K562 (cell line): ENCODE data around the gene IGDCC3. TPM values are rescaled to one million over a fixed set of nuclear protein-coding genes. Genes with fewer than 3 reads are reported as not detected.
A peak's percentile ranks its signal among the peaks of the same experiment; 100 is the strongest.

Experiments
- ATF1 ChIP-seq, 2 experiments: fragments of 450-650 bp in 1 of 2; IDR thresholded peaks; 2 replicates each; pipeline ENCODE4 v1.6.1; 2016; ENCODE audit warnings: missing compliant biosample characterization in 1 of 2, missing genetic modification characterization in 1 of 2
- CBX3 ChIP-seq, 2 experiments: IDR thresholded peaks; 1 replicate in 1 of 2; 2 replicates in 1 of 2; pipeline ENCODE4 v1.6.1; 2012; ENCODE audit warnings: inconsistent platforms in 2 of 2, low read length in 2 of 2, borderline replicate concordance in 1 of 2, control low read depth in 1 of 2
- ETS2 ChIP-seq: IDR thresholded peaks from 2 replicates; pipeline ENCODE4 v1.6.1; 2016; ENCODE audit warnings: borderline replicate concordance, missing genetic modification characterization, mild to moderate bottlenecking, moderate library complexity, missing compliant biosample characterization; ENCODE audit not compliant: poor library complexity, severe bottlenecking
- HOXB6 ChIP-seq: fragments of 250-450 bp; sonication (Bioruptor Pico); IDR thresholded peaks from 2 replicates; pipeline ENCODE4 v1.5.1; 2022; ENCODE audit warnings: mild to moderate bottlenecking, borderline replicate concordance
- KAT8 ChIP-seq: fragments of 450-650 bp; IDR thresholded peaks from 2 replicates; pipeline ENCODE4 v1.6.1; 2016; ENCODE audit warnings: low read depth, mild to moderate bottlenecking
- MCM7 ChIP-seq, 2 experiments: fragments of 450-650 bp; IDR thresholded peaks; 2 replicates each; pipeline ENCODE4 v1.6.1; 2016 to 2018
- NFATC3 ChIP-seq: fragments of 450-650 bp; IDR thresholded peaks from 2 replicates; pipeline ENCODE4 v1.6.1; 2017; ENCODE audit warnings: mild to moderate bottlenecking
- NR2C1 ChIP-seq, 2 experiments: fragments of 450-650 bp; IDR thresholded peaks; 2 replicates each; pipeline ENCODE4 v1.6.1; 2017; ENCODE audit warnings: mild to moderate bottlenecking in 2 of 2, antibody characterized with exemption in 1 of 2, inconsistent platforms in 1 of 2, missing compliant biosample characterization in 1 of 2, missing genetic modification characterization in 1 of 2
- POLR2AphosphoS5 ChIP-seq: IDR thresholded peaks from 2 replicates; pipeline ENCODE4 v1.6.1; 2011; ENCODE audit warnings: mild to moderate bottlenecking, low read depth, low read length, moderate library complexity; ENCODE audit not compliant: control insufficient read depth, insufficient read depth
- RBM39 ChIP-seq: fragments of 200-400 bp; formaldehyde crosslinking; optimal IDR thresholded peaks from 2 replicates; pipeline ENCODE3; 2018; ENCODE audit warnings: low read depth, low read length
- RUNX1 ChIP-seq: sonication (generic); IDR thresholded peaks from 2 replicates; pipeline ENCODE4 v1.6.1; 2016; ENCODE audit warnings: antibody characterized with exemption, low read depth
- SAP30 ChIP-seq: fragments of 200-600 bp; sonication (generic); IDR thresholded peaks from 2 replicates; pipeline ENCODE4 v1.6.1; 2012; ENCODE audit warnings: borderline replicate concordance, low read depth, mild to moderate bottlenecking, moderate library complexity, low read length, control low read depth, inconsistent platforms; ENCODE audit not compliant: insufficient read depth, poor library complexity, severe bottlenecking
- SMAD4 ChIP-seq: fragments of 250-450 bp; sonication (Bioruptor Pico); conservative IDR thresholded peaks from 2 replicates; pipeline ENCODE4 v1.8.0; 2021; ENCODE audit warnings: inconsistent platforms, mild to moderate bottlenecking, moderate library complexity
- SPI1 ChIP-seq: IDR thresholded peaks from 2 replicates; pipeline ENCODE4 v1.6.1; 2011; ENCODE audit warnings: low read depth, low read length, control low read depth, borderline replicate concordance
- STAT5B ChIP-seq: fragments of 250-450 bp; sonication (Bioruptor Pico); IDR thresholded peaks from 2 replicates; pipeline ENCODE4 v1.8.0; 2021; ENCODE audit warnings: mild to moderate bottlenecking, inconsistent platforms
- TGIF2 ChIP-seq: sonication (generic); formaldehyde crosslinking; IDR thresholded peaks from 2 replicates; pipeline ENCODE4 v1.8.1; 2022; ENCODE audit warnings: mild to moderate bottlenecking, missing genetic modification reagents, moderate library complexity
- ZBTB26 ChIP-seq: fragments of 450-650 bp; formaldehyde crosslinking; IDR thresholded peaks from 2 replicates; pipeline ENCODE4 v1.4.0; 2022; ENCODE audit warnings: missing genetic modification characterization
- ZBTB7A ChIP-seq: IDR thresholded peaks from 2 replicates; pipeline ENCODE4 v1.6.1; 2011; ENCODE audit warnings: low read depth, mild to moderate bottlenecking, low read length, moderate library complexity, borderline replicate concordance; ENCODE audit not compliant: control insufficient read depth
- ZFP91 ChIP-seq: sonication (generic); formaldehyde crosslinking; IDR thresholded peaks from 2 replicates; pipeline ENCODE4 v1.8.0; 2022; ENCODE audit warnings: mild to moderate bottlenecking, missing genetic modification reagents
- ZNF740 ChIP-seq, 3 experiments: fragments of 200-800 bp in 1 of 3; sonication (Bioruptor generic) in 1 of 3; sonication (generic) in 1 of 3; formaldehyde crosslinking in 1 of 3; IDR thresholded peaks; 2 replicates each; pipeline versions ENCODE4 v1.6.1 to v1.8.0; 2016 to 2022; ENCODE audit warnings: mild to moderate bottlenecking in 2 of 3, missing compliant biosample characterization in 2 of 3, missing genetic modification characterization in 2 of 3, missing genetic modification reagents in 1 of 3
- polyA plus RNA-seq, 8 experiments: library from polyadenylated mRNA; depleted of rRNA in 4 of 8; stranded (reverse) in 5 of 8; unstranded in 3 of 8; fragments of >200 nt; fragmentation: Nextera tagmentation in 2 of 8; fragmentation: Illumina TruSeq in 1 of 8; extraction: Ambion mirVana in 2 of 8; extraction: Trizol in 1 of 8; gene quantifications; 2 replicates each; pipeline versions ENCODE4 v1.2.1 to v1.2.3, GENCODE V29; 2011 to 2014; ENCODE audit warnings: inconsistent platforms in 1 of 8, missing spikeins in 1 of 8
- total RNA-seq, 7 experiments: library from RNA; depleted of rRNA in 6 of 7; stranded (reverse); fragments of >200 nt in 6 of 7; fragmentation: Illumina TruSeq in 2 of 7; extraction: Trizol in 2 of 7; gene quantifications; 2 replicates each; pipeline versions ENCODE4 v1.2.1 to v1.2.3, GENCODE V29; 2011 to 2021; ENCODE audit warnings: low replicate concordance in 1 of 7

The IGDCC3 gene
- total and polyA plus RNA-seq, 9 of the 15 experiments (the other 6 are each of a cell fraction or from before 2014, with no cell fraction given) = not detected

- TF ChIP-seq ZNF740 (CRISPR knock-in tag; IDR thresholded peaks at IDR 0.05) (no peak; the same call in 1 of the 2 replicates), ZNF740 (tag; IDR thresholded peaks at IDR 0.05) (peak in 1 of 2 experiments; percentile 43; a peak in 1 of 4 replicates), NR2C1 (IDR thresholded peaks at IDR 0.05) (peak; percentile 93), NR2C1 (tag; IDR thresholded peaks at IDR 0.05) (peak; percentile 95), RBM39 (peak; percentile 64), SPI1 (no peak), ETS2 (tag) (no peak), HOXB6 (CRISPR knock-in tag) (peak; percentile 95), NFATC3 (peak; percentile 91), TGIF2 (CRISPR knock-in tag) (no peak; the same call in 1 of the 2 replicates), ZBTB7A (0 out of 2 replicates have a peak, but pooled peaks have one; percentile 47), ZFP91 (0 out of 2 replicates have a peak, but pooled peaks have one; percentile 23), STAT5B (CRISPR knock-in tag) (no peak), MCM7 (IDR thresholded peaks at IDR 0.05) (no peak), SAP30 (no peak), RUNX1 (no peak), ZBTB26 (CRISPR knock-in tag) (peak; percentile 99), KAT8 (no peak), CBX3 (IDR thresholded peaks at IDR 0.05; ENCODE audit: borderline replicate concordance in 1 of 2, low read length in 2 of 2) (peak in 1 of 2 experiments; percentile 53; a peak in 2 of 3 replicates), SMAD4 (CRISPR knock-in tag) (peak; percentile 57; the same call in 1 of the 2 replicates), ATF1 (CRISPR knock-in tag; IDR thresholded peaks at IDR 0.05) (no peak), ATF1 (tag; IDR thresholded peaks at IDR 0.05) (peak; percentile 64), POLR2AphosphoS5 (peak; percentile 100)
These were observed 73.2 kb downstream of the IGDCC3 start, which contains the start of gene RNU5B-1 (continued) for GRCh38 chr15:65304381-65305149.
